Stimulated activated CD4-positive, alpha-beta T cell treated with anti-CD3 and anti-CD28 coated beads, TNF-alpha, amount 100 ng/mL, for 4 hours (primary cell): ENCODE data around the gene LUZP1.

Experiments
- DNase-seq, 3 experiments: peaks; one replicate each; pipeline ENCODE4 v3.0.0-alpha.2; 2020; ENCODE audit warnings: low read depth in 3 of 3

The LUZP1 gene

DNA sequence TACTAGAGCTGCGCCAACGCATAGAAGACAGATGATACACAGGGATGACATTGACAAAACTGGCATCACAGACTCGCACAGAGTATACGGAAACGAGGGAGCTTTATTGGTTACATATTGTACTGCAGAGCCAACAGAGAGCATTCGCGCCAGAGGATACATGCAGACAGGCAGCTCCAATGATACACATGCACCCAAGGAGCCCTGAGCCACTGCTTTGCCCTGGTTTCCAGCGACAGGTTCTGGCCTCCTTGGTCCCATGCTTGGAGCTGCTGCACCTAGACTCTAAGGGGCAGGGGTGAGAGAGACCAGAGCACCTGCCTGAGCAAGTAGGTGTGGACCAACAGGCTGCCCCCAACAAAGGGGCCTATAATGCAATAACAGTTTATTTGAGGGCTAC is 83.8 kb downstream of the LUZP1 start:
- DNase-seq = no peak

DNA sequence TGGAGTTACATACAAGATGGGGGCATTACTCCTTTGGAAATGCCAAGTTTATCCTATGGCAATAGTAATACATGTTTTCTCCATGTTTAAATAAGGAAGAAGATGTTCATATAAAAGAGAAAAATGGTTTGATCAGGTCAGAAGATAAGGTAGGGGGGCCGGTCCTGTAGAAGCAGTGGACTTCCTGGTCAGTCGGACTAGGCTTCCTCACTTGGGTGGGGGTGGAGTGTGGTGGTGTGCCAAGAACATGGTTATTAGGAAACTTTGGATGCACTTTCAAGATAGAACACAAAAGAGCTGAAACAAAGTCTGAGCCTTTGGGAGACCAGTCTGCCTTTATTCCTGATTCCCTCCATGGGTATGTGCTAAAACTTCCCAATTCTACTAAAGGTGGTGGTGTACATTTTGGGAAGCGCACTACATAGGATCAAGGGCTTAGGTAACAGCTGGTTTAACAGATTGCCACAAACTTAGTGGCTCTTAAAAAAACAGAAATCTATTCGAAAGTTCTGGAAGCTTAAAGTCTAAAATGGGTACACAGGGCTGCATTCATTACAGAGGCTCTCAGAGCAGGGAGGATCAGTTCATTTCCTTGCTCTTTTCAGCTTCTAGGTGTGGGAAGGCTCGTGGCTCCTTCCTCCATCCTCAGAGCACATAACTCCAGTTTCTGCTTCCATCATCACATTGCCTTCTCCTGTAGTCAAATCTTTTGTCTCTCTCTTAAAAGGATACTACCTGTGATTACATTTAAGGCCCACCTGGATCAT is 84.8 kb downstream of the LUZP1 start:
- DNase-seq = no peak

DNA sequence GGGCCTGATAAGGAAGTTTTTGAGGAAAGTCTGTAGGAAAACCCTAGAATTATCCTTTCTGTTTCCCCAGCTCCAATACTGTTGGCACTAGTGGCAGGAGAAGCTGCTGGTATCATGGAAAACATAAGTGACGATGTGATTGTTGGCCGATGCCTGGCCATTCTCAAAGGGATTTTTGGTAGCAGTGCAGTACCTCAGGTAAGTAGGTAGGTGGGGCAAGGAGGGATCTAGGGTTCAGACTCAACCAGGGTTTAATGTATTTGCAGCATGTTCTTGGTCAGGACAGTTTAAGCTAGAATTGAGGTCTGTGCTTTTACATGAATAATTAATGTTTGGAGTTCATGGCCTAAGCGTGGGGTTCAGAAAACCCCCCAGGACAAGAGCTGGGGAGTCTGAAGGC is 87.3 kb downstream of the LUZP1 start:
- no peak for DNase-seq

DNA sequence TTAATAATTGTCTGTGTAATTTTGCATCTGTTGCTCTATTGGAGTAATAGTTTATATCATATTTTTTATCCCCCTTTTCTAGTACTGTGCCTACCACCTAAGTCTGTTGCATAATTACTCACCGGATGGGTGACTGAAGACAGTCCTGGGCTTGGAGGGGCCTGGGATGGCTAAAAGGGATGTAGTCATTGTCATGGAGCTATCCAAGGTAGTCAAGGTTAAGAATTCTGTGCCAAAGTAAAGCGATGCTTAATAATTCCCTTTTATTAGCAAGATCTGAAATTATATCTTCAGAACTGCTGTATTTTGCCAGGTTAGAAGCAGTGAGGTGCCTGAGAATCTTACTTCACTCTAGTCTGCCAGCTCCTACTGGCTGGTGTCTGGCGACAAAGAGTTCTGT is 87.8 kb downstream of the LUZP1 start:
- no peak for DNase-seq

DNA sequence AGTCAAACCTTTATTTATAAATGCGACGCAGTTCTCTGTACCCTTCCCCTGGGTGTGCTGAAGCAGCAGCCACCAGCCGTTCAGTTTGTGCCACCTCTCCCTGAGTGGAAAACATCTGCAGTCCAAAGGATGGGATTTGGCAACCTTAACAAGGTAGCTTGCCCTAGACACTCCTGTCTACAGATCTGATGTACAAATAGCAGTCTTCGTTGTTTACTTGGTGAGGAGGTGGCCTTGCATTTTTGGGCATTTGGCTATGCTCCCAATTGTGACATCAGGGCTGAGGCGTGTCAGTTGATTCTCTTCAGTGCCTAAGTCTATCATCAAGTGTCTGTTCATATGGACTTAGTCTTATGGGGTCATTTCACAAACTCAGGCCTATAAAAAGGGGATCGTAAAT is 89.6 kb downstream of the LUZP1 start:
- no peak for DNase-seq

DNA sequence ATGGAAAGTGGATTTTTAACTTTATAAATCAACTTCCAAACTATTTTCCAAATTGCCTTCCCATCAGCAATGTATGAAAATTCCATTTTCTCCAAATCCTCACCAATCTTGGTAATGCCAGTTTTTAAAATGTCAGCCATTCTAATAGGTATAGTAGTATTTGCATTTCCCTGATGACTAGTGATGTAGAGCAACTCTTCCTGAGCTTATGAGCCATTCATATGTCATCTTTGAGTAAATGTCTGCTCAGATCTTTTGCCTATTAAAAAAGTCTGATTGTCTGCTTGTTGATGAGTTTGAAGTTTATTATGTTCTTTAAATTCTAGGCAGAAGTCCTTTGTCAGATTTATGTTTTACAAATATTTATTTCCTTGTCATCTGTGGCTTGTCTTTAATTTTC is 94.6 kb downstream of the LUZP1 start:
- no peak for DNase-seq

DNA sequence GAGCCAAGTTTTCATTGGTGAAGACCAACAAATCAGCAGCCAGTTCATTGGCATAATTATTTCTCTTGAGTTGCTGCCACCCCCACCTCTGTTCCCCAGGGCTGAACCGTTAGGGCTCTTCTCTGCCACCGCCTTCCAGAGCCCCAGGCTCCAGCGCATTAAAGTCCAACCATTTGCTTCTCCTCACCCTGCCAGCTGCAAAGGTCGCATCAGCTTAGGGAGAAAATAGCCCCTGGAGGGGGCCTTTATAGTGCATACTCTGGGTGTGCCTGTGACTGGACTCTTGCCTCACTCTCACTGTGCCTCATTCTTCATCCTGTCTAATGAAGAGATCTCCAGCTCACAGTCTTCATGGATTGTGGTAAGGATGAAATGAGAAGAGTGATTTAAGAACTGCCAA is 99.0 kb downstream of the LUZP1 start:
- DNase-seq = no peak

DNA sequence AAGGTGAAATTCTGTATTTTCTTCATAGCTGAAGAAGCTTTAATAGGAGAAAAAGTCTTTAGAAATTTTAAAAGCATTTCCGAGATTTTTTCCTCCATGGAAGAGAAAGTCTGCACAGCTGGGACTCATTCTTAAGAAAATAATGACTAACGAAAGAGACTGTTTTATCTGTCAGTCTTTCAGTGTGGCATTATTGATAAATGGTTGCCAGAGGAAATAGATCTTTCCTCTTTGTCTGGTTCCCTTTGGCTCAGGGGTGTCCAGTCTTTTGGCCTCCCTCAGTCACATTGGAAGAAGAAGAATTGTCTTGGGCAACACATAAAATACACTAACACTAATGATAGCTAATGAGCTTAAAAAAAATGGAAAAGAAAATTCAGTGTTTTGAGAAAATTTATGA is 99.5 kb downstream of the LUZP1 start:
- DNase-seq = no peak

DNA sequence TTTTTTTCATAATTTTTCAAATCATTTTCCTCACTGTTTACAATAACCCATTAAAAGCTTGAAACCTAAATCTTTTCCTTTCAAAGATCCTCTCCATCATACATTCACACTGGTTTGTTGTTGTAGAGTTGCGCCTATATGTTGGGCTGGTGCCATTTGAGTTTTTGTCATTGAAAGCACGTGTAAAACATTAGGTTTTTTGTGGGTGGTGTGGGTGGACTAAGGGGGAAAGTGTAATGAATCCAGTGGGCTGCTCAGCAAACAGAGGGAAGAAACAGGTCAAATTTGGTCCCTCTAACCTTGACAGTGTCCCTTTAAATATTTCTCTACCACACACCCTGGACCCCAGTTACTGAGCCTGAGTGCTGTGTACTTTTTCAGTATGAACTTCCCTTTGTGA is 102.6 kb downstream of the LUZP1 start:
- no peak for DNase-seq

DNA sequence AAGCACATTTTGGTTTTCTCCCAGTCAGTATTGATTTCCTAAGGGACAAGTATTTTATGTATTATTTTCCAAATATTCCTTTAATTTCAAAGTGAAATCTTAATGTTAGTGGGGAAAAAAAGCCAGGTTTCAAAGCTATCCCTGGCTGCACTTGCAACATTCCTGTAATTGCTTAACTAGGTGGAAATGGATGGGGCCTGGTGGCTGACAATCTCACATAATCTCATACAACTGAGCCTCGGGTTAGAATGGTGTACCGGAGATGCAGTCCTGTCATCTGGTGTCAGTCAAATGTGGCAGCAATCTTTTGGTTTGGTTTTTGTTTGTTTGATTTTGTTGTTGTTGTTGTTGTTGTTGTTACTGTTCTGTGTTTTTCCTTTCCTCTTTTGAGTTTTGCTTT is 103.3 kb downstream of the LUZP1 start:
- DNase-seq = no peak

DNA sequence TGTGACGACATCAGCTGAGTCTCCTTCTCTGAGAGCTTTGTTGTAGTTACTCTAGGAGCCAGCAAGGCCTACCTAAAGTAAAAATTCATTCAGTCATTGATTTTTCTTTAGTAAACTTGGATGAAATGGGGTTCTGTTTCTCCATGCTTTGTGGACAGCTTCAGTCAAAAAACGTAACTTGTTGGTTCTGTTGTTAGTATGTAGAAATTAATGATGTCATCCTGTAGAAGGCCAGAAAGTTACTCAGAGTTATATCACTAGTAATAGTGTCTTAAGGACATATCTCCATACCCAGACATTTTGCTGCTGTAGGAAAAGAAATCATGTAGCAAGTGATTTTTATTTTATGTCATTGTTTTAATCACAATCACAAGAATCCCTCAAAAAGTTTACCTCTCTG is 106.4 kb downstream of the LUZP1 start:
- no peak for DNase-seq

DNA sequence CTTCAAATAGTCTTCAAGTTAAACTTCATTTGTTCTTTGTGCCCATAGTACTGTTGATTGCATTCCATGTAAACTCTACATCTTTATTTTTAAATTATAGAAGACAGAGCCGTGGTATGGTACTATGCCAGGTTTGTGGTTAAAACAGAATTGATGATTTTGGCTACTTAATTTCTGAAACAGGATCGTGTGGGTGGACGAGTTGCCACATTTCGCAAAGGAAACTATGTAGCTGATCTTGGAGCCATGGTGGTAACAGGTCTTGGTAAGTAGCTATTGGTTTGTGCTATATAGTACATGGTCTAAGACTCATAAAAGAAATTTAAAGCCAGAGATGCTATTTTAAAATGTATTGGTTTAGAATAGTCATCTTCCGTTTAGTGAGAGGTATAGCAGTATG is 111.4 kb downstream of the LUZP1 start:
- DNase-seq = no peak

DNA sequence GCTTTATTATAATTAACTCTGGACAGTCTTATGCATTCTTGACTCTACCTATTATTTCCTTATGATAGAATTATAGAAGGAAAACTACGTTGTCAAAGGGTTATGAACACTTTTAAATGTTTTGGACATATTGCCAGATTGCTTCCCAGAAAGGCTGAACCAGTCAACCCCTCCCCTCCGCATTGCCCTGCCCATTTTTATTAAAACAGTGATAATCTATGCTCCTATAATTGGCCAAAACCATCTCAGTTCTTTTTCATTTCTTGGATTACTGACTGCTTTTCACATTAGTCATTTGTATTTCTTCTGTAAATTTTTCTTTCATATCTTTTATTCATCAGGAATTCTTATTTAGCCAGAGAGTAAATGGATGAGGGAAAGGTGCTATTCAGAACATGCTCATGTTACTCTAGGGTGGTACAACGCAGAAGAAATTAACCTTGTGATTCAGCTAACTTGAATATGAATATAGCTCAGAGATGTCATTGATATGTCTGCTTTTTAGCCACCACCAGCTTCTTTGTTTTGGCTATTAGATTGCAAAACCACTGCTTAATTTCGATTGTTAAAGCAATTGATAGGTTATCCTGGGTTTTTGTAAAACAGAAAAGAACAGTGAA is 117.3 kb downstream of the LUZP1 start:
- DNase-seq = no peak

DNA sequence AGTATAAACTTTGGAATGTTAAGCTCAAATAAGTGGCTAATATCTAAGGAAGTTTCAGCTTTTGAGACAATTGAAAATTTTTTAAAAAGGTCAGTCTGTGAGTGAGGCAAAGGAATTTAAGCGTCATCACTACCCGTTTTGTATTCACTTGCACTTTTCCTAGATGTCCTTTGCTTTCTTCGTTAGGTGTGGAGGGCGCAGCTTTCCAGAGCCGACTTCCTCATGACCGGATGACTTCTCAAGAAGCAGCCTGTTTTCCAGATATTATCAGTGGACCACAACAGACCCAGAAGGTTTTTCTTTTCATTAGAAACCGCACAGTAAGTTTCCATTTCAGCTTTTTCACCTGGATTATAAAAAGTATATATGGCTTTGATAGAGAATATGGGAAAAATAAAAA is 118.5 kb downstream of the LUZP1 start:
- DNase-seq = no peak

DNA sequence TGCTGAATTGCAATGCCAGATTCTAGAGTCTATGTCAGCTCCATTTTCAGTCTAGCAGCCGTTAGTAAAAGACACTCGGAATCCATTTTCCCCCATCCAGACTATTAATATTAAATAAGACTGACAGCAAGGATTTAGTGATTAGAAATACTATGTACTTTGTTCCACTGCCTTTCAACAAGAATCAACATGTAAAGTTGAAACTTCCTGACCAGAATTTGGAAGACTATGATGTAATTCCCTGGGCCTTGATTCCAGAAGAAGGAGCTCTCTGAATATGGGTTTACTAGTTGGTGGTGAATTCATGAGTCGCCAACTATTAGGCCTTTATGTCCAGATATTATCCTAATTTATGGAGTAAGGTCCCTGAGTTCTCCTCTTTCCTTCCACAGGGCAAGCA is 124.6 kb downstream of the LUZP1 start:
- no peak for DNase-seq

DNA sequence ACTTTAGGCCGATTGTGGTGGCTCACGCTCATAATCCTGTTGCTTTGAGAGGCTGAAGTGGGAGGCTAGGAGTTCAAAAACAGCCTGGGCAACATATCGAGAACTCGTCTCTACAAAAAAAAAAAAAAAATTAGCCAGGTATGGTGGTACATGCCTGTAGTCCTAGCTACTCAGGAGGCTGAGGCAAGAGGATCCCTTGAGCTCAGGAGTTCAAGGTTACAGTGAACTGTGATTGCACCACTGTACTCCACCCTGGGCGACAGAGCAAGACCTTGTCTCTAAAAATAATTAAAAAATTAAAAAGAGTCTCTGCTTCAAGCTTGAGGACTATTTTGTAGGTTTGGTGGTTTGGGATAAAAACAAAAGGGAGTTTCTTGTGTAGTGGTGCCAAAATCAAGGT is 128.1 kb downstream of the LUZP1 start:
- no peak for DNase-seq

DNA sequence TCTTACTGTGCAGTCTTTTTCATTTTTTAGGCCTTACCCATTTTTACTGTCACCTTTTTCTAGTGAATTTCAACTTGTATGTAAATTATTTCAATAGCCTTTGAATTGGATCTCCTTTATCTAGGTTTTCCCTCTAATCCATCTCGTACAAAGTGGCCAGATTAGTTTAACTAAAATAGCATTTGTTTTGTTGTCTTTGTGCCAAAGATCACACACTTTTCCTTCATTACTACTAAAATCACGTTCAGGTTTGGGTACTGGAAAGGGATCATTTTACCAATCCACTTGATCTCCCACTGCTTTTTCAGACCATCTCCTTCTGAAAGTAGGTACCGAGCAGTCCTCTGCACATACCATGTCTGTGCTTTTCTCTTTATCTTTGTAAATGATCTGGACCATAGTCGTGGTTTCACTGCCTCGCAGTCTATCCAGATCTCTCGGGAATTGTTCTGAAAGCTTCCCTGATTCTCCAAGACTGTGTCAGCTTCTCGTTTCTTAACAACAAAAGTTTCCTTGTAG is 129.3 kb downstream of the LUZP1 start:
- DNase-seq = no peak

DNA sequence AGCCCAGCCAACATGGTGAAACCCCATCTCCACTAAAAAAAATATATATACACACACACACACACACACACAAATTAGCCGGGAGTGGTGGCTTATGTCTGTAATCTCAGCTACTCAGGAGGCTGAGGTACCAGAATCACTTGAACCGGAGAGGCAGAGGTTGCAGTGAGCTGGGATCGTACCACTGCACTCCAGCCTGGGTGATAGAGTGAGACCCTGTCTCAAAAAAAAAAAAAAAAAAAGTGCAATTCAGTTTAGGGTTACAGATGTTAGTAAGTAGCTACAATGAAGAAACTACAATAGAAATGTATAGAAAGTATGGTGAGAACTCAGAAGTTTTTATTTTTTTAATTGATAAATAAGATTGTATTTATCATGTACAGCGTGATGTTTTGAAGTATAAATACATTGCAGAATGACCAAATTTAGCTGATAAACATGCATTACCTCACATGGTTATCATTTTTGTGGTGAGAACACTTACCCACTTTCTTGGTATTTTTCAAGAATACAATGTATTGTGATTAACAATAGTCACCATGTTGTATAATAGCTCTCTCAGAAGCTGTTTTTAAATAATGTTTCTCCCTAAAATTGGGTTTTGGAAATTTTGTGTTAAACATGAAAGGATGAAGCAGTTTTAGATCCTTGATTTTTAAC is 131.4 kb downstream of the LUZP1 start:
- DNase-seq = no peak

DNA sequence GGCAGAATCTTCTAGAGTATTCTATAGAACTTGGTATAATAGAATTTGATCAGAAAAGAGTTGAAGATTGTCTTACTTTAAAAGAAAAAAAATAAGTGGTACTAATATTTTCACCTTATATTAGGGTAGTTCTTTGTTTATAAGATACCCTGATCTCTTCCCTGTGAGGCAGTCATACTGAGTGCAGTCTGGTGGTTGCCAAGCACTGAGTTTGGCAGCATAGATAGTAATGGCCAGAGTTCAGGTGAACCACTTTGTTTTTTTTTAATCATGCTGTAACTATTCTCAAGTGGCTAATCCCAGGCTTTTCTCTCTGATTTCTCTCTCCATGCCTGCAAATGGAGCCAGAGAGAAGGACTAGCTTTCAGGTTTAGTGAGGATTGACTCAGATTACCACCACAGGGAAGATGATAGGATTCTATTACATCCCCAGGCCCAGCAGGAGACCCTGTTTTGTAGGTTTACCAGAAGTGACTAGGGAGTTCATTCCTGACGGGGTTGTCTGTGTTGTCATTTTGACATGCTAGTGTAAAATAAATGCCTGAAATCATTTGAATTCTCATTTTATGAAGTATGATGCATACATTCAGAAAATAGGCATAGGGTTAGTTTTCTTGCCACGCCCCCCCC is 132.7 kb downstream of the LUZP1 start:
- no peak for DNase-seq
